Right renal cortex interstitium (tissue), 3 donors: ENCODE measurements around the gene PLRG1. TPM values are rescaled to one million over a fixed set of nuclear protein-coding genes. Genes with fewer than 3 reads are reported as not detected.

Experiments
- DNase-seq, 3 donors: peaks; one replicate each; pipeline ENCODE4 v3.0.0-alpha.2; 2013; ENCODE audit warnings: low read depth in 3 of 3, low spot score in 2 of 3
- polyA plus RNA-seq, 3 donors: library from polyadenylated mRNA; unstranded; fragments of 120-200 nt; gene quantifications; one replicate each; pipeline ENCODE4 v1.2.1, GENCODE V29; 2013; ENCODE audit not compliant: insufficient read length in 3 of 3

PLRG1 gene
- polyA plus RNA-seq, 3 donors, result 116 to 126 (median 125) TPM

- DNase-seq, result no peak
Measured at GRCh38 chr4:154485127-154485773, 65.0 kb downstream of the PLRG1 start.

Other genes starting within 250 kb of the PLRG1 start
- 1 to 10 TPM; 4.7 to 7.0 (median 4.9) TPM for gene DCHS2, start 58.6 kb downstream of the PLRG1 start, polyA plus RNA-seq
- 100 to 1,000 TPM in 2 of 3 donors, 10 to 100 TPM in 1; 10.6 to 190 (median 141) TPM for gene FGB, start 12.6 kb upstream of the PLRG1 start, polyA plus RNA-seq
- 1 to 10 TPM in 2 of 3 donors, under 1 TPM in 1; 0.08 to 1.4 (median 1.0) TPM for gene FGA, start 40.3 kb upstream of the PLRG1 start, polyA plus RNA-seq
- gene FGG, start 62.3 kb upstream of the PLRG1 start, polyA plus RNA-seq, result 1 to 10 TPM in 1 of 3 donors, under 1 TPM in 1, not detected in 1; 0.44 to 1.1 TPM
- gene LRAT, start 193.6 kb upstream of the PLRG1 start, polyA plus RNA-seq, result under 1 TPM; 0.50 to 0.97 (median 0.67) TPM
- under 1 TPM in 2 of 3 donors, not detected in 1; 0.08 to 0.10 TPM for gene RBM46, start 230.9 kb upstream of the PLRG1 start, polyA plus RNA-seq